ENCODE results near the gene PRC1.

Gene PRC1

DNA sequence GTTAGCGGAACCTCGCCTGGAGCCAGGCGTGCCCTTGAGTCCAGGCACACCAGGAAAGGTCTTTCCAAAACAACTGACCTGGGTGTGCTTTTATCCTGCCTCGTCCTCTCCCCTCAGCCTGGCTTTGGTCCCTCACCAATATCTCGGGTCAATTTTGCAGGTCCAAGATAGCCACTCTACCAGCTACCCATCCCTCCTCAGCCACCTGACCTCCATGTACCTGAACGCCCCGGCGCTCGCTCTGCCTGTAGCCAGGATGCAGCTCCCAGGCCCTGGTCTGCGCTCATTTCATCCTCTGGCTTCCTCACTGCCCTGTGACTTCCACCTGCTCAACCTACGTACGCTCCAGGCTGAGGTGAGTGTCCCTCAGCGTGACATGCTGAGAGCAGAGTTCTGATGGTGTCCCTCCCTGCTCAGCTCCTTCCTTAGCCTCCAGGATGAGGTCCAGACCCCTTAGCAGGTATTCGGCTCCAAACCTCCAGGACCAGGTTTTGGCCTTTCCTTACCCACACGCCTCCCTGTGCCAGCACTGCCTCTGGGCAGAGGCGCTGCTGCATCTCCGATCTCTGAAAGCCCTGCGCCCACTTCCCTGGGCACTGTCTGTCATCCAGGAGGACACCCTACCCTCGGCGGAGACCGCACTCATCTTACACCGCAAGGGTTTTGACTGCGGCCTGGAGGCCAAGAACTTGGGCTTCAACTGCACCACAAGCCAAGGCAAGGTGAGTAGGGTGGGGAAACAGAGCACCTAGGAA is 76.1 kb downstream of the PRC1 start:
- H3K4me2 ChIP-seq (ENCODE audit: low read length), result no peak overlapping the region
- no peak overlapping the region for H2AFZ ChIP-seq (ENCODE audit: low read length)
- no peak overlapping the region for H3K9ac ChIP-seq (ENCODE audit: low read length)
- peaks cover 48% of the 10 kb centered on the region; the same call in 1 of the 2 replicates for H3K36me3 ChIP-seq (ENCODE audit: insufficient read depth, low read length)
- H3K4me3 ChIP-seq (ENCODE audit: low read depth, low read length, poor library complexity, severe bottlenecking), result no peak overlapping the region
- H3K4me1 ChIP-seq (ENCODE audit: insufficient read depth, low read length, severe bottlenecking), result peaks cover 19% of the 10 kb centered on the region
- TF ChIP-seq, protein P1, sequence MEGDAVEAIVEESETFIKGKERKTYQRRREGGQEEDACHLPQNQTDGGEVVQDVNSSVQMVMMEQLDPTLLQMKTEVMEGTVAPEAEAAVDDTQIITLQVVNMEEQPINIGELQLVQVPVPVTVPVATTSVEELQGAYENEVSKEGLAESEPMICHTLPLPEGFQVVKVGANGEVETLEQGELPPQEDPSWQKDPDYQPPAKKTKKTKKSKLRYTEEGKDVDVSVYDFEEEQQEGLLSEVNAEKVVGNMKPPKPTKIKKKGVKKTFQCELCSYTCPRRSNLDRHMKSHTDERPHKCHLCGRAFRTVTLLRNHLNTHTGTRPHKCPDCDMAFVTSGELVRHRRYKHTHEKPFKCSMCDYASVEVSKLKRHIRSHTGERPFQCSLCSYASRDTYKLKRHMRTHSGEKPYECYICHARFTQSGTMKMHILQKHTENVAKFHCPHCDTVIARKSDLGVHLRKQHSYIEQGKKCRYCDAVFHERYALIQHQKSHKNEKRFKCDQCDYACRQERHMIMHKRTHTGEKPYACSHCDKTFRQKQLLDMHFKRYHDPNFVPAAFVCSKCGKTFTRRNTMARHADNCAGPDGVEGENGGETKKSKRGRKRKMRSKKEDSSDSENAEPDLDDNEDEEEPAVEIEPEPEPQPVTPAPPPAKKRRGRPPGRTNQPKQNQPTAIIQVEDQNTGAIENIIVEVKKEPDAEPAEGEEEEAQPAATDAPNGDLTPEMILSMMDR (IDR thresholded peaks at IDR 0.05; ENCODE audit: low read length), result no peak
- no peak for TF ChIP-seq EZH2 (IDR thresholded peaks at IDR 0.05; ENCODE audit: borderline replicate concordance, low read length)
- H3K27ac ChIP-seq (ENCODE audit: low read depth, low read length, poor library complexity, severe bottlenecking), result no peak overlapping the region
- no peaks in the 10 kb centered on the region for H4K20me1 ChIP-seq (ENCODE audit: insufficient read depth, low read length)
- H3K9me2 ChIP-seq (ENCODE audit: low read depth, low read length), result no peaks in the 10 kb centered on the region
- no peaks in the 10 kb centered on the region for H3F3A ChIP-seq (ENCODE audit: insufficient read depth, low read length)
- no peaks in the 10 kb centered on the region for H3K79me2 ChIP-seq (ENCODE audit: insufficient read depth, low read length)
- H3K27me3 ChIP-seq (ENCODE audit: insufficient read depth, low read length), result no peaks in the 10 kb centered on the region
- no peaks in the 10 kb centered on the region for H3K9me3 ChIP-seq (ENCODE audit: low read length)

DNA sequence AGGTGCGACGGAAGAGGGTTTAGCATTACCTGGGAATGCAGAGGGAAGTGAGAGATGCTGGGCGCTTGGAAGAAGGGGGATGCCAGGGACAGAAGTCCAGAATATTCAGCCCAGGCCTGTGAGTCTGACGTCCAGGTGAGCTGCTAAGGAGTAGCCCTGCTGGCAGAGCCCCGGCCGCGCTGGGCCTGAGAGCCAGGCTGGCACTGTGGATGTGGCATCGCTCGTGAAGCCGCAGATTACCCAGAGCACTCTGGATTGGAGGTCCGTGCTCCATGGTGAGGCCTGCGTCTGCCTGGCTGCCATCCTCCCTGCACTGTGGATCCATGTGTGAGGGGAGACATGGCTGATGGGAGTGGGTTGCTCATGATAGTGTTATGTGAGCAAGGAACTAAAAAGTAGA is 76.8 kb downstream of the PRC1 start:
- H3K4me1 ChIP-seq (ENCODE audit: insufficient read depth, low read length, severe bottlenecking), result peaks cover 19% of the 10 kb centered on the region
- H2AFZ ChIP-seq (ENCODE audit: low read length), result no peak overlapping the region
- no peak for TF ChIP-seq EZH2 (IDR thresholded peaks at IDR 0.05; ENCODE audit: borderline replicate concordance, low read length)
- TF ChIP-seq, protein P1 (IDR thresholded peaks at IDR 0.05; ENCODE audit: low read length), result no peak
- H3K36me3 ChIP-seq (ENCODE audit: insufficient read depth, low read length), result peaks cover 54% of the 10 kb centered on the region; the same call in 1 of the 2 replicates
- no peak overlapping the region for H3K4me3 ChIP-seq (ENCODE audit: low read depth, low read length, poor library complexity, severe bottlenecking)
- no peak overlapping the region for H3K9ac ChIP-seq (ENCODE audit: low read length)
- no peaks in the 10 kb centered on the region for H3K9me3 ChIP-seq (ENCODE audit: low read length)
- H3K27me3 ChIP-seq (ENCODE audit: insufficient read depth, low read length), result no peaks in the 10 kb centered on the region
- H3K9me2 ChIP-seq (ENCODE audit: low read depth, low read length), result no peaks in the 10 kb centered on the region
- H4K20me1 ChIP-seq (ENCODE audit: insufficient read depth, low read length), result no peaks in the 10 kb centered on the region
- no peak overlapping the region for H3K27ac ChIP-seq (ENCODE audit: low read depth, low read length, poor library complexity, severe bottlenecking)
- H3K79me2 ChIP-seq (ENCODE audit: insufficient read depth, low read length), result no peaks in the 10 kb centered on the region
- H3F3A ChIP-seq (ENCODE audit: insufficient read depth, low read length), result no peaks in the 10 kb centered on the region
- H3K4me2 ChIP-seq (ENCODE audit: low read length), result no peak overlapping the region

DNA sequence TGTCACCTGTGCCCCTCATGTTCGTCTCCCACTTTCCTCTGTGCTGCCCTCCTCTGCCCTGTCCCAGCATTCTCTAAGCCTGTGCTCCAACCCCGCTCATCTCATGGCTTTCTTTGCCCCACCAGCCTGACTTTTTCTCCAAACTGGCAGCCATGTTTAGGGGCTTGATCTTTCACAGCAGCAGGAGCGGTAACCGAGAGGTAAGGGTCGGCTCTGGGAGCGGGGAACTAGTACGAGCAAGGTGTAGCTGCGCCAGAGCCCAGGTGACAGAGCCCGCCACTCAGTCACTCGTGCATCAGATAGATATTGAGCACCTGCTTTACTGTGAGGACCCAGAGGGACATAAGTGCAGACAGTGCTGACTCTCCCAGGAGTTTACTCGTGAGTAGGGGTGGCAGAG is 77.9 kb downstream of the PRC1 start:
- Histone ChIP-seq H3K79me2 (ENCODE audit: insufficient read depth, low read length) (no peaks in the 10 kb centered on the region), H4K20me1 (ENCODE audit: insufficient read depth, low read length) (no peaks in the 10 kb centered on the region), H3K9me3 (ENCODE audit: low read length) (no peaks in the 10 kb centered on the region), H3K36me3 (ENCODE audit: insufficient read depth, low read length) (peaks cover 63% of the 10 kb centered on the region; the same call in 1 of the 2 replicates), H3K4me1 (ENCODE audit: insufficient read depth, low read length, severe bottlenecking) (peaks cover 19% of the 10 kb centered on the region), H3K9me2 (ENCODE audit: low read depth, low read length) (no peaks in the 10 kb centered on the region), H3K4me3 (ENCODE audit: low read depth, low read length, poor library complexity, severe bottlenecking) (peak overlapping the region; percentile 42), H3F3A (ENCODE audit: insufficient read depth, low read length) (no peaks in the 10 kb centered on the region), H3K4me2 (ENCODE audit: low read length) (peak overlapping the region; percentile 59; the same call in 1 of the 2 replicates), H3K9ac (ENCODE audit: low read length) (peak overlapping the region; percentile 64; the same call in 1 of the 2 replicates), H3K27me3 (ENCODE audit: insufficient read depth, low read length) (no peaks in the 10 kb centered on the region), H3K27ac (ENCODE audit: low read depth, low read length, poor library complexity, severe bottlenecking) (peak overlapping the region; percentile 78), H2AFZ (ENCODE audit: low read length) (no peak overlapping the region)
- TF ChIP-seq, protein P1 (IDR thresholded peaks at IDR 0.05; ENCODE audit: low read length), result no peak
- TF ChIP-seq EZH2 (IDR thresholded peaks at IDR 0.05; ENCODE audit: borderline replicate concordance, low read length), result no peak
